IMR-90 (cell line): ENCODE results near the gene TMEM163.

ENCODE experiments used
- CEBPB ChIP-seq: IDR thresholded peaks from 2 replicates; pipeline ENCODE4 v1.6.1; 2012; ENCODE audit warnings: low read depth, low read length, improper control_type of control experiment
- CHD1 ChIP-seq: IDR thresholded peaks from 2 replicates; pipeline ENCODE4 v1.6.1; 2012; ENCODE audit warnings: low read depth, low read length, improper control_type of control experiment
- MAFK ChIP-seq: IDR thresholded peaks from 2 replicates; pipeline ENCODE4 v1.6.1; 2012; ENCODE audit warnings: low read depth, low read length, improper control_type of control experiment
- MXI1 ChIP-seq: IDR thresholded peaks from 2 replicates; pipeline ENCODE4 v1.6.1; 2012; ENCODE audit warnings: low read depth, mild to moderate bottlenecking, low read length, moderate library complexity, borderline replicate concordance
- NFE2L2 ChIP-seq: fragments of 150-350 bp; IDR thresholded peaks from 2 replicates; pipeline ENCODE4 v1.6.1; 2016; ENCODE audit warnings: low read depth, mild to moderate bottlenecking, low read length
- POLR2A ChIP-seq: IDR thresholded peaks from 2 replicates; pipeline ENCODE4 v1.6.1; 2012; ENCODE audit warnings: mild to moderate bottlenecking, low read depth, low read length
- RAD21 ChIP-seq: IDR thresholded peaks from 2 replicates; pipeline ENCODE4 v1.6.1; 2012; ENCODE audit warnings: low read length, improper control_type of control experiment
- RFX5 ChIP-seq: IDR thresholded peaks from 2 replicates; pipeline ENCODE4 v1.8.0; 2012; ENCODE audit warnings: low read depth, mild to moderate bottlenecking, low read length, moderate library complexity
- TF ChIP-seq, protein P1 (sequence below): conservative IDR thresholded peaks from 2 replicates; pipeline ENCODE4 v1.5.1; 2012; ENCODE audit warnings: mild to moderate bottlenecking, low read depth, low read length, improper control_type of control experiment
- TF ChIP-seq, protein P2 (sequence below): fragments of 150-350 bp; IDR thresholded peaks from 2 replicates; pipeline ENCODE4 v1.6.1; 2017; ENCODE audit warnings: mild to moderate bottlenecking, antibody characterized with exemption, low read length, low read depth
- TF ChIP-seq, protein P3 (sequence below): fragments of 150-350 bp; IDR thresholded peaks from 2 replicates; pipeline ENCODE4 v1.6.1; 2016; ENCODE audit warnings: low read depth, mild to moderate bottlenecking, low read length, moderate library complexity, borderline replicate concordance

DNA sequence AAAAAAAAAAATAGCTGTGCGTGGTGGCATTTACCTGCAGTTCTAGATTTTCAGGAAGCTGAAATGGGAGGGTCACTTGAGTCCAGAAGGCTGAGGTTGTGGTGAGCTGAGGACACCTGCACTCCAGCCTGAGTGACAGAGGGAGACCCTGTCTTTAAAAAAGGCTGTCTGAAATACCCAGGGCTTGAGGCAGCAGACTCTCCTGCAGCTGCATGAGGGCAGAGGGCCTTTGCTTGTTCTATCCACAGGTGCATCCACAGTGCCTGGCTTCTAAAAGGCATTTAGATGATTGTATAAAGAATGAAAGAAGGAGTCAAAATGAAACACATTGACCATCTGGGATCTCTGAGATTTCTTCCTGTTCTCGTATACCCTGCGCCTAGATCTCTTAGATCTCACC is 312.1 kb downstream of the TMEM163 start:
- TF ChIP-seq POLR2A (no peak), CHD1 (no peak), NFE2L2 (no peak), RFX5 (no peak), MAFK (no peak), MXI1 (no peak), RAD21 (no peak), CEBPB (no peak)
- TF ChIP-seq, protein P1, sequence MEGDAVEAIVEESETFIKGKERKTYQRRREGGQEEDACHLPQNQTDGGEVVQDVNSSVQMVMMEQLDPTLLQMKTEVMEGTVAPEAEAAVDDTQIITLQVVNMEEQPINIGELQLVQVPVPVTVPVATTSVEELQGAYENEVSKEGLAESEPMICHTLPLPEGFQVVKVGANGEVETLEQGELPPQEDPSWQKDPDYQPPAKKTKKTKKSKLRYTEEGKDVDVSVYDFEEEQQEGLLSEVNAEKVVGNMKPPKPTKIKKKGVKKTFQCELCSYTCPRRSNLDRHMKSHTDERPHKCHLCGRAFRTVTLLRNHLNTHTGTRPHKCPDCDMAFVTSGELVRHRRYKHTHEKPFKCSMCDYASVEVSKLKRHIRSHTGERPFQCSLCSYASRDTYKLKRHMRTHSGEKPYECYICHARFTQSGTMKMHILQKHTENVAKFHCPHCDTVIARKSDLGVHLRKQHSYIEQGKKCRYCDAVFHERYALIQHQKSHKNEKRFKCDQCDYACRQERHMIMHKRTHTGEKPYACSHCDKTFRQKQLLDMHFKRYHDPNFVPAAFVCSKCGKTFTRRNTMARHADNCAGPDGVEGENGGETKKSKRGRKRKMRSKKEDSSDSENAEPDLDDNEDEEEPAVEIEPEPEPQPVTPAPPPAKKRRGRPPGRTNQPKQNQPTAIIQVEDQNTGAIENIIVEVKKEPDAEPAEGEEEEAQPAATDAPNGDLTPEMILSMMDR, result no peak
- TF ChIP-seq, protein P2, sequence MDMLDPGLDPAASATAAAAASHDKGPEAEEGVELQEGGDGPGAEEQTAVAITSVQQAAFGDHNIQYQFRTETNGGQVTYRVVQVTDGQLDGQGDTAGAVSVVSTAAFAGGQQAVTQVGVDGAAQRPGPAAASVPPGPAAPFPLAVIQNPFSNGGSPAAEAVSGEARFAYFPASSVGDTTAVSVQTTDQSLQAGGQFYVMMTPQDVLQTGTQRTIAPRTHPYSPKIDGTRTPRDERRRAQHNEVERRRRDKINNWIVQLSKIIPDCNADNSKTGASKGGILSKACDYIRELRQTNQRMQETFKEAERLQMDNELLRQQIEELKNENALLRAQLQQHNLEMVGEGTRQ, result no peak
- TF ChIP-seq, protein P3, sequence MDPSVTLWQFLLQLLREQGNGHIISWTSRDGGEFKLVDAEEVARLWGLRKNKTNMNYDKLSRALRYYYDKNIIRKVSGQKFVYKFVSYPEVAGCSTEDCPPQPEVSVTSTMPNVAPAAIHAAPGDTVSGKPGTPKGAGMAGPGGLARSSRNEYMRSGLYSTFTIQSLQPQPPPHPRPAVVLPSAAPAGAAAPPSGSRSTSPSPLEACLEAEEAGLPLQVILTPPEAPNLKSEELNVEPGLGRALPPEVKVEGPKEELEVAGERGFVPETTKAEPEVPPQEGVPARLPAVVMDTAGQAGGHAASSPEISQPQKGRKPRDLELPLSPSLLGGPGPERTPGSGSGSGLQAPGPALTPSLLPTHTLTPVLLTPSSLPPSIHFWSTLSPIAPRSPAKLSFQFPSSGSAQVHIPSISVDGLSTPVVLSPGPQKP, result no peak
